H1 (cell line): ENCODE data around the gene CDCA4. TPM values are rescaled to one million over a fixed set of nuclear protein-coding genes. Genes with fewer than 3 reads are reported as not detected.
A peak's percentile ranks its signal among the peaks of the same experiment; 100 is the strongest.

Experiments
- CTCF ChIA-PET: fragments of 300-600 bp; sonication (Branson Sonifier 250); formaldehyde crosslinking; loops from one replicate; lab custom pipeline; 2021; ENCODE audit not compliant: partially characterized antibody; lab: Charles Lee
- POLR2A ChIA-PET: fragments of 300-600 bp; sonication (Branson Sonifier 250); formaldehyde crosslinking; loops from one replicate; lab custom pipeline; 2021; ENCODE audit warnings: inconsistent platforms; ENCODE audit not compliant: partially characterized antibody; lab: Charles Lee
- DNase-seq, 2 experiments: peaks; one replicate each; pipeline versions ENCODE4 v3.0.0 to v3.0.0-alpha.2; 2010 to 2022; ENCODE audit warnings: low spot score in 2 of 2, low read depth in 1 of 2, mixed read lengths in 1 of 2
- FAIRE-seq: peaks from 2 replicates; lab custom pipeline; 2011; peaks lifted over from hg19 to GRCh38; lab: Jason Lieb, UNC
- H2AFZ ChIP-seq: 2 replicates; pipeline ENCODE4 v1.8.1; 2012; ENCODE audit warnings: low read length, inconsistent platforms
- H2AK5ac ChIP-seq: 2 replicates; pipeline ENCODE4 v1.6.1; 2013; ENCODE audit warnings: low read depth, low read length
- H2BK120ac ChIP-seq: replicated peaks from 2 replicates; pipeline ENCODE3; 2013; ENCODE audit warnings: low read depth, low read length, inconsistent platforms
- H2BK12ac ChIP-seq: 2 replicates; pipeline ENCODE4 v1.6.1; 2013; ENCODE audit warnings: low read depth, low read length
- H2BK15ac ChIP-seq: 2 replicates; pipeline ENCODE4 v1.6.1; 2013; ENCODE audit warnings: low read length
- H2BK20ac ChIP-seq: 2 replicates; pipeline ENCODE4 v1.6.1; 2013; ENCODE audit warnings: low read length
- H2BK5ac ChIP-seq: 2 replicates; pipeline ENCODE4 v1.6.1; 2013; ENCODE audit warnings: low read depth, low read length
- H3K14ac ChIP-seq: 2 replicates; pipeline ENCODE4 v1.6.1; 2013; ENCODE audit warnings: inconsistent platforms; ENCODE audit not compliant: insufficient read length
- H3K18ac ChIP-seq: 2 replicates; pipeline ENCODE4 v1.6.1; 2013; ENCODE audit warnings: low read length; ENCODE audit errors: extremely low read depth
- H3K23ac ChIP-seq: 2 replicates; pipeline ENCODE4 v1.6.1; 2013; ENCODE audit warnings: inconsistent platforms; ENCODE audit not compliant: insufficient read length
- H3K23me2 ChIP-seq: 2 replicates; pipeline ENCODE4 v1.6.1; 2013; ENCODE audit warnings: low read depth, low read length
- H3K27ac ChIP-seq: 2 replicates; pipeline ENCODE4 v1.6.1; 2011; ENCODE audit warnings: low read depth, low read length, inconsistent platforms
- H3K27me3 ChIP-seq, 4 experiments: replicated peaks in 1 of 4; 1 replicate in 1 of 4; 2 replicates in 3 of 4; pipeline versions ENCODE4 v1.6.1 to v1.8.1; 2011 to 2013; ENCODE audit warnings: low read length in 3 of 4, mild to moderate bottlenecking in 3 of 4, inconsistent platforms in 2 of 4, mixed read lengths in 2 of 4, moderate library complexity in 1 of 4; ENCODE audit not compliant: control insufficient read depth in 3 of 4, insufficient read depth in 3 of 4; ENCODE audit errors: extremely low read depth in 1 of 4
- H3K36me3 ChIP-seq, 4 experiments: 2 replicates each; pipeline versions ENCODE4 v1.6.1 to v1.8.1; 2011 to 2013; ENCODE audit warnings: mild to moderate bottlenecking in 4 of 4, low read length in 3 of 4, moderate library complexity in 2 of 4, control low read depth in 1 of 4, inconsistent platforms in 1 of 4; ENCODE audit not compliant: insufficient read depth in 4 of 4, control insufficient read depth in 2 of 4
- H3K4ac ChIP-seq: replicated peaks from 2 replicates; pipeline ENCODE3; 2013; ENCODE audit warnings: low read length, low read depth, mixed read lengths, inconsistent platforms; ENCODE audit not compliant: insufficient read length
- H3K4me1 ChIP-seq, 4 experiments: replicated peaks in 1 of 4; 1 replicate in 1 of 4; 2 replicates in 3 of 4; pipeline versions ENCODE4 v1.6.1 to v1.8.1; 2011 to 2013; ENCODE audit warnings: low read length in 3 of 4, inconsistent platforms in 2 of 4, mixed read lengths in 1 of 4; ENCODE audit not compliant: insufficient read depth in 4 of 4, control insufficient read depth in 3 of 4
- H3K4me2 ChIP-seq, 2 experiments: 2 replicates each; pipeline versions ENCODE4 v1.6.1 to v1.8.1; 2011 to 2013; ENCODE audit warnings: low read depth in 2 of 2, low read length in 2 of 2, control low read depth in 1 of 2, inconsistent platforms in 1 of 2, mild to moderate bottlenecking in 1 of 2; ENCODE audit not compliant: insufficient read depth in 1 of 2
- H3K4me3 ChIP-seq, 4 experiments: fragments of 200-600, 300-600 bp in 1 of 4; sonication (generic), shearing (Covaris generic), sonication (Bioruptor Twin) in 1 of 4; 2 replicates each; pipeline versions ENCODE4 v1.5.1 to v1.8.1; 2011 to 2016; ENCODE audit warnings: low read length in 4 of 4, low read depth in 3 of 4, control low read depth in 2 of 4, inconsistent platforms in 2 of 4, mild to moderate bottlenecking in 2 of 4, mixed read lengths in 1 of 4, moderate library complexity in 1 of 4; ENCODE audit not compliant: insufficient read depth in 2 of 4; ENCODE audit errors: extremely low read depth in 1 of 4
- H3K56ac ChIP-seq: replicated peaks from 2 replicates; pipeline ENCODE3; 2013; ENCODE audit warnings: low read depth, mild to moderate bottlenecking, mixed read lengths, low read length, inconsistent platforms; ENCODE audit not compliant: insufficient read length
- H3K79me1 ChIP-seq: 2 replicates; pipeline ENCODE4 v1.6.1; 2013; ENCODE audit warnings: low read depth, low read length, control low read depth
- H3K79me2 ChIP-seq, 2 experiments: 2 replicates each; pipeline versions ENCODE4 v1.6.1 to v1.8.1; 2012 to 2013; ENCODE audit warnings: low read length in 2 of 2, mild to moderate bottlenecking in 2 of 2, inconsistent platforms in 1 of 2; ENCODE audit not compliant: insufficient read depth in 2 of 2, control insufficient read depth in 1 of 2
- H3K9ac ChIP-seq, 4 experiments: replicated peaks in 1 of 4; 1 replicate in 1 of 4; 2 replicates in 3 of 4; pipeline versions ENCODE4 v1.6.1 to v1.8.1; 2011 to 2013; ENCODE audit warnings: low read depth in 3 of 4, low read length in 3 of 4, control low read depth in 2 of 4, mild to moderate bottlenecking in 2 of 4, moderate library complexity in 2 of 4, inconsistent platforms in 1 of 4; ENCODE audit errors: extremely low read depth in 1 of 4
- H3K9me3 ChIP-seq, 2 experiments: 2 replicates each; pipeline versions ENCODE4 v1.6.1 to v1.8.1; 2012 to 2013; ENCODE audit warnings: mild to moderate bottlenecking in 2 of 2, moderate library complexity in 2 of 2, control low read depth in 1 of 2, inconsistent platforms in 1 of 2, low read depth in 1 of 2, low read length in 1 of 2, mixed read lengths in 1 of 2; ENCODE audit not compliant: insufficient read depth in 2 of 2
- H4K20me1 ChIP-seq, 2 experiments: replicated peaks in 1 of 2; 2 replicates each; pipeline versions ENCODE3 to v1.8.1; 2011 to 2013; ENCODE audit warnings: inconsistent platforms in 2 of 2, low read length in 2 of 2, mild to moderate bottlenecking in 1 of 2; ENCODE audit not compliant: insufficient read depth in 2 of 2, control insufficient read depth in 1 of 2
- H4K5ac ChIP-seq: 2 replicates; pipeline ENCODE4 v1.6.1; 2013; ENCODE audit warnings: low read length, low read depth, mixed read lengths, inconsistent platforms; ENCODE audit not compliant: insufficient read length
- H4K8ac ChIP-seq: 2 replicates; pipeline ENCODE4 v1.8.0; 2013; ENCODE audit warnings: mild to moderate bottlenecking, moderate library complexity, low read length, inconsistent platforms; ENCODE audit not compliant: insufficient read depth; ENCODE audit errors: extremely low read depth
- H4K91ac ChIP-seq: replicated peaks from 2 replicates; pipeline ENCODE3; 2013; ENCODE audit warnings: low read length, mixed read lengths, inconsistent platforms; ENCODE audit not compliant: insufficient read length
- CBX5 ChIP-seq: fragments of 300-800, 300-1000 bp; sonication (generic); IDR thresholded peaks from 2 replicates; pipeline ENCODE4 v1.7.1; 2016; ENCODE audit warnings: antibody characterized with exemption, low read length, low read depth
- CBX8 ChIP-seq: fragments of 300-800, 300-1000 bp; sonication (generic); IDR thresholded peaks from 2 replicates; pipeline ENCODE4 v1.7.1; 2016; ENCODE audit warnings: low read depth, low read length, borderline replicate concordance
- FOSL1 ChIP-seq: IDR thresholded peaks from 2 replicates; pipeline ENCODE4 v1.6.1; 2011; ENCODE audit warnings: mild to moderate bottlenecking, low read depth, low read length, moderate library complexity; ENCODE audit not compliant: insufficient read depth
- JUN ChIP-seq: IDR thresholded peaks from 2 replicates; pipeline ENCODE4 v1.6.1; 2011; ENCODE audit warnings: low read depth, mild to moderate bottlenecking, improper control_type of control experiment, low read length
- PHF8 ChIP-seq: fragments of 200-600 bp; sonication (generic); conservative IDR thresholded peaks from 2 replicates; pipeline ENCODE4 v1.7.1; 2012; ENCODE audit warnings: low read depth, mild to moderate bottlenecking, inconsistent platforms, low read length, moderate library complexity
- POLR2A ChIP-seq, 2 experiments: IDR thresholded peaks; 1 replicate in 1 of 2; 2 replicates in 1 of 2; pipeline ENCODE4 v1.6.1; 2011; ENCODE audit warnings: low read depth in 2 of 2, low read length in 2 of 2, mild to moderate bottlenecking in 2 of 2; ENCODE audit errors: control extremely low read depth in 1 of 2
- POLR2AphosphoS5 ChIP-seq: IDR thresholded peaks from 2 replicates; pipeline ENCODE4 v1.6.1; 2011; ENCODE audit warnings: low read depth, low read length
- RNF2 ChIP-seq: fragments of 200-900, 300-1000 bp; sonication (generic); IDR thresholded peaks from 2 replicates; pipeline ENCODE4 v1.7.1; 2016; ENCODE audit warnings: borderline replicate concordance, low read depth, mild to moderate bottlenecking, antibody characterized with exemption, low read length; ENCODE audit not compliant: poor library complexity, severe bottlenecking; ENCODE audit errors: missing control alignments
- SAP30 ChIP-seq: fragments of 300-600 bp; sonication (generic); IDR thresholded peaks from 2 replicates; pipeline ENCODE4 v1.7.1; 2012; ENCODE audit warnings: low read length, moderate library complexity, mild to moderate bottlenecking, inconsistent platforms; ENCODE audit not compliant: insufficient read depth, insufficient replicate concordance
- SUZ12 ChIP-seq: fragments of 200-600 bp; sonication (generic); IDR thresholded peaks from 2 replicates; pipeline ENCODE4 v1.6.1; 2012; ENCODE audit warnings: mild to moderate bottlenecking, inconsistent platforms, low read length, moderate library complexity, mixed read lengths
- TAF1 ChIP-seq: IDR thresholded peaks from 2 replicates; pipeline ENCODE4 v1.6.1; 2011; ENCODE audit warnings: mild to moderate bottlenecking, low read depth, low read length
- WGBS, 2 experiments: shearing (Covaris generic) in 1 of 2; methylation state at CpG; one replicate each; pipeline versions ENCODE4 v1.1.6 to v1.1.7; 2013 to 2015; ENCODE audit warnings: low lambda C conversion rate in 2 of 2, mixed read lengths in 2 of 2, inconsistent platforms in 1 of 2, low coverage in 1 of 2, missing lambda C conversion rate in 1 of 2; ENCODE audit not compliant: insufficient replicate concordance in 2 of 2, insufficient coverage in 1 of 2, insufficient read length in 1 of 2; ENCODE audit errors: extremely low coverage in 1 of 2, missing lambda C conversion rate in 1 of 2; 5-methylcytosine and 5-hydroxymethylcytosine counted together
- polyA plus RNA-seq, 7 experiments: library from polyadenylated mRNA; depleted of rRNA in 3 of 7; stranded (reverse) in 5 of 7; unstranded in 2 of 7; fragments of >200 nt in 5 of 7; fragments of 200-250 nt in 2 of 7; gene quantifications; 1 replicate in 5 of 7; 2 replicates in 1 of 7; 4 replicates in 1 of 7; pipeline versions ENCODE4 v1.2.1 to v1.2.3, GENCODE V29; 2011 to 2013; ENCODE audit warnings: missing spikeins in 2 of 7, mixed read lengths in 2 of 7
- total RNA-seq: library from RNA; stranded (reverse); fragmentation: NEBNext Ultra II Directional; extraction: Animal tissue kit (Norgen Biotek cat#: 25700); gene quantifications from 2 replicates; pipeline ENCODE4 v1.2.1, GENCODE V29; 2021

CDCA4 gene
- total and polyA plus RNA-seq, 2 of the 8 experiments (the other 6 are each of a cell fraction or from before 2014, with no cell fraction given) = 49.9 to 62.4 TPM

DNA sequence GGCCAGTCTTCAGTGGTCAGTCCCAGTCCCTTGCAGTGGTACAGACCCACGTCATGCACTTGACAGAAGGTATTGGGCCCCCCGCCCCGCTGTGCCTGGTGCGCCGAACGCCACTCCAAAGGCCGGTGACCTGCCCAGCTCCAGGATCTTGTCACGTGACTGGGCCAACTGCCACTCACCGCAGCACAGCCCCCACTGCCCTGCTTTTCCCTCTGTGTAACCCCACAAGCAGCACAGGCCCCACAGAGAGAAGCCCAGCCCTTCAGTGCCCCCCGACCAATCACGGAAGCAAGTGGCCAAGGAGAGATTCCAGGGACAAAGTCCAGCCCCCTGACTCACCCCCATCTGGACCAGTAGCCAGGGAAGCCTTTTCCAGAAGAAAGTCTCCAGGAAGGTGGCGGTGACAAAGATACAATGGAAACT lies 43.8 kb upstream of the CDCA4 start:
- Histone ChIP-seq H4K8ac (no peak overlapping the region), H2BK5ac (no peak overlapping the region), H3K9me3 (no peaks in the 10 kb centered on the region), H3K27me3 (no peaks in the 10 kb centered on the region; a peak in 1 of 7 replicates), H3K4me3 (no peak overlapping the region), H3K79me2 (no peaks in the 10 kb centered on the region), H3K79me1 (no peaks in the 10 kb centered on the region), H3K36me3 (no peaks in the 10 kb centered on the region), H2AK5ac (no peak overlapping the region), H3K4ac (no peak overlapping the region), H2BK120ac (no peak overlapping the region), H4K5ac (peak overlapping the region; percentile 52), H3K9ac (no peak overlapping the region), H3K4me2 (no peak overlapping the region), H2BK12ac (no peak overlapping the region), H3K14ac (no peak overlapping the region), H3K56ac (no peak overlapping the region), H4K91ac (no peak overlapping the region), H4K20me1 (peaks cover 0 to 1% of the 10 kb centered on the region in 2 experiments), H3K23me2 (no peaks in the 10 kb centered on the region), H2BK15ac (no peak overlapping the region), H3K18ac (no peak overlapping the region; the same call in 1 of the 2 replicates), H3K23ac (no peak overlapping the region), H2AFZ (no peak overlapping the region), H3K27ac (no peak overlapping the region)
- ChIA-PET CTCF (interaction anchor here (1.0 to 2.4 kb wide), 5 partner anchors 9 to 26 kb away, joined by 3 to 7 read pairs (median 4); no protein-coding TSS in a partner anchor), POLR2A (no interaction called here)
- DNase-seq = no peak
- no peak for FAIRE-seq
- 93% methylated on average over 12 of the region's 12 CpGs; no CpG with 5 or more reads in 1 of the 2 experiments for WGBS, 2 experiments
- TF ChIP-seq JUN = no peak
- no peak for TF ChIP-seq POLR2AphosphoS5
- no peak for TF ChIP-seq SUZ12
- TF ChIP-seq TAF1 = no peak
- no peak for TF ChIP-seq SAP30
- TF ChIP-seq RNF2 = no peak
- no peak for TF ChIP-seq POLR2A (IDR thresholded peaks at IDR 0.05; ENCODE audit: control extremely low read depth in 1 of 2, low read depth in 2 of 2, low read length in 2 of 2)
- TF ChIP-seq CBX8 = no peak
- no peak for TF ChIP-seq FOSL1
- no peak for TF ChIP-seq PHF8
- no peak for TF ChIP-seq CBX5
- TF ChIP-seq, all 59 proteins: peak for 0
- H2BK20ac ChIP-seq = no peak overlapping the region
- no peaks in the 10 kb centered on the region; a peak in 2 of 7 replicates for H3K4me1 ChIP-seq
